HG03378 (cell line): ENCODE results near the gene TMEM270.
"Not testable (repeated sequence)": the region's sequence is repeated elsewhere in the genome, so short reads cannot be mapped to it uniquely, and the experiment has no call there.

Source experiments
- ATAC-seq: cut with Tn5 transposase; IDR thresholded peaks from one replicate; pipeline ENCODE4 v1.9.1; 2021; ENCODE audit warnings: mild to moderate bottlenecking, moderate library complexity; ENCODE audit not compliant: unreplicated experiment

Gene TMEM270

DNA sequence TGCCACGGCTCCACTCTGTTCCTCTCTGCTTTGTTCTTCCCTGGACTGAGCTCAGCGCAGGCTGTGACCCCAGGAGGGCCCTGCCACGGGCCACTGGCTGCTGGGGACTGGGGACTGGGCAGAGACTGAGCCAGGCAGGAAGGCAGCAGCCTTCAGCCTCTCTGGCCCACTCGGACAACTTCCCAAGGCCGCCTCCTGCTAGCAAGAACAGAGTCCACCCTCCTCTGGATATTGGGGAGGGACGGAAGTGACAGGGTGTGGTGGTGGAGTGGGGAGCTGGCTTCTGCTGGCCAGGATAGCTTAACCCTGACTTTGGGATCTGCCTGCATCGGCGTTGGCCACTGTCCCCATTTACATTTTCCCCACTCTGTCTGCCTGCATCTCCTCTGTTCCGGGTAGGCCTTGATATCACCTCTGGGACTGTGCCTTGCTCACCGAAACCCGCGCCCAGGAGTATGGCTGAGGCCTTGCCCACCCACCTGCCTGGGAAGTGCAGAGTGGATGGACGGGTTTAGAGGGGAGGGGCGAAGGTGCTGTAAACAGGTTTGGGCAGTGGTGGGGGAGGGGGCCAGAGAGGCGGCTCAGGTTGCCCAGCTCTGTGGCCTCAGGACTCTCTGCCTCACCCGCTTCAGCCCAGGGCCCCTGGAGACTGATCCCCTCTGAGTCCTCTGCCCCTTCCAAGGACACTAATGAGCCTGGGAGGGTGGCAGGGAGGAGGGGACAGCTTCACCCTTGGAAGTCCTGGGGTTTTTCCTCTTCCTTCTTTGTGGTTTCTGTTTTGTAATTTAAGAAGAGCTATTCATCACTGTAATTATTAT is 28.9 kb upstream of the TMEM270 start:
- ATAC-seq, result no peak

DNA sequence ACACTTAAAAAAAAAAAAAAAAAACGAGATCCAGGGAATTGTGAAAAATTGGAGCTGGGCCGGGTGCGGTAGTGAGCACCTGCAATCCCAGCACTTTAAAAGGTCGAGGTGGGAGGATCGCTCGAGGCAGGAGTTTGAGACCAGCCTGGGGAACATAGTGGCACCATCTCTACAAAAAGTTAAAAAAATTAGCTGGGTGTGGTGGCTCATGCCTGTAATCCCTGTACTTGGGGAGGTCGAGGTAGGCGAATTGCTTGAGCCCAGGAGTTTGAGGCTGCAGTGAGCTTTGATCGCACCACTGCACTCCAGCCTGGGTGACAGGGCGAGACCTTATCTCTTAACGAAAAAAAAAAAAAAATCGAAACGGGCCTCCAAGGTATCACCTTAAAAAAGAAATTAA is 28.2 kb upstream of the TMEM270 start:
- ATAC-seq, result no peak

DNA sequence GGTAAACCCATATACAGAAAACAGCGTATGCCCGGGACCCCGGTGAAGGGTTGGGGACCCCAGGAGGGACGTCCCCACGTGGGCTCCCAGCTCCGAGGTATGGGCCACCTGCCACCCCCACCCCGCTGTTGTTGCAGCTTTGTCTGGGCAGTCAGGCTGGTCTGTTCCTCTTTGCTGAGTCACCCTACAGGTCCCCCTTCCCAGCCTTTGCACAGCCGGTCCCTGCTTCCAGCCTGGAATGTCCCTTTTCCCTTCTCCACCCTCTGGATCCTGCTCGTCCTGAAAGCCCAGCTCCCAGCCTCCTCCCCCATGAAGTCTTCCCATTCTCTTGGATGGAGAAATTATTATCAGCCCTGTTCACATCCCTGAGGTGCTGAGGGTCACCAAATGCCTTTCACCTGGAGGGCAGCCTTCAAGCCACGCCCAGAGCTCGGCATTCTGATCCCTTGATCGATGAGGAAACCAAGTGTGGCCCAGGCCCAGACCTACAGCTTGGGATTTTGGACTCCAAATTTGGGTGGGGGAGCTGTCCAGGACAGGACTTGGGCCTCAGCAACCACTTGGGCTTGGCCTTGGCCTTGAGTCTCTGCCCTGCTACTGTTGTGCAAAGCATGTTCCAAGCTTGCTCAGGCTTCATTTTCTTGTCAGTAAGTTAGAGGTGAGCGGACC is 27.6 kb upstream of the TMEM270 start:
- no peak for ATAC-seq

DNA sequence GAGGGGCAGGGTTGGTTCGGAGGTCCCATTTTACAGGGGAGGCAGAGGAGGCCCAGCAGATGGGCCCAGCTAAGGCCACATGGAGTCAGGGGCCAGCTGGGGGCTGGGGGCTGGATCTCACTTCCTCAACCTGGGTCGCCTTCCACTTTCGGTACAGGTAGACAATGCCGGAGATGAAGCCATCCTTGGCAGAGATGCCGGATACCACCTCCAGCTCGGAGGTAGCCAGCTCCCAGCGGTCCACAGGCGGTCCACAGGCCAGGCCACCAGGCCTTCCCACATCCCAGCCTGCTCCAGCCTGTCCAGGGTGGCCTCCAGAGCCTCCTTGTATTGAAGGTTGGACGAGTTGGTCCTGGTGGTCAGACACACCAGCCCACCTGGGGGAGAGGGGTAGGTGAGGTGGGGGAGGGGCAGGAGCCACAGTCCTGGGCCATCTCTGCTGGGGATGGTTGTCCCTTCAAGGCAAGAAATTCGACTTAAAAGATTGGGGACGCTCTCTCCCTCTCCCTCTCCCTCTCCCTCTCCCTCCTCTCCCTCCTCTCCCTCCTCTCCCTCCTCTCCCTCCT is 26.2 kb upstream of the TMEM270 start:
- no peak for ATAC-seq

DNA sequence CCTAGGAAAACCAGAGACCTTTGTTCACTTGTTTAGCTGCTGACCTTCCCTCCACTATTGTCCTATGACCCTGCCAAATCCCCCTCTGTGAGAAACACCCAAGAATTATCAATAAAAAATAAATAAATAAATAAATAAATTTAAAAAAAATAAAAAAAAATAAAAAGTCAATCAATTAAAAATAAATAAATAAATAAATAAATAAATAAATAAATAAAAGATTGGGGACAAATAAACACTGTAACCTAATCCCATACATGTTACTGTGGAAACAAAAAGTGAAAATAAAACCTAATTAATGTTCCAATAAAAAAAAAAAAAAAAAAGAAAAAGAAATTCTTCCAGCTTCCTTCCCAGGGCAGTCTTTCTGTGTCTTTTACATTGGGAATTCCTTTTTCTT is 23.8 kb upstream of the TMEM270 start:
- not testable (repeated sequence) for ATAC-seq

DNA sequence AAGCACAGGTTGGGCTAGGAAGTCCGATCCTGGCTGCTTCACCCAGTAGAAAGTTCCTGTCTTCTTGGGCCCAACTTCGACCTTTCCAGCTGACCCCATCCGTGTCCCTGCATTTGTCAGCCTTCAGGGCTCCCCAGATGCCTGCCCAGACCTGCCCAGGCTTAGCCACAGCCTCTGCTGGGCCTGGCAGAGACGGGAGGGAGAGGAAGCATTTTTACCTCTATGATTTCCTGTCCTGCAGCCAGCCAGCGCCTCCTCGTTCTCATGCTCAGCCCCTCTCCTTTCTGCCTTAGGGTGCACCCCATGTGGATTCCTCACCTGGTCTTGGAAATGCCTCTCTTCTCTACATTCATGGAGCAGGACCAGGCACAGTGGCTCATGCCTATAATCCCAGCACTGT is 22.3 kb upstream of the TMEM270 start:
- no peak for ATAC-seq

DNA sequence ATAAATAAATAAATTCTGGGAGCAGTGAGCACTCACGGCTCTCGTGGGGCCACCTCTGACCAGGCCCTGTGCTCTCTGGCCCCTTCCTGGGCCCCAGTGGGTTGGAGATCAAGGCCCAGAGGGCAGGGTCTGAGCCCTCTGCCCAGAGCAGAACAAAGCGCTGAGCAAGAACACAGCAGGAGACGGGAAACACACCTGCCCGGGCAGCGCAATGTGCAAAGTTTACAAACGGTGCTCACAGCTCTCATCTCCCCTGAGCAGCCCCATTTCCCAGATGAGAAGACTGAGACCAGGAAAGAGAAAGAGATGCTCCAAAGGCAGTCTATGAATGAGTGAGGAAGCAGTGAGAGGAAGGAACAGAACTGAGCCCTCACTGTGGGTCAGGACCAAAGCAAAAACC is 21.7 kb upstream of the TMEM270 start:
- no peak for ATAC-seq

DNA sequence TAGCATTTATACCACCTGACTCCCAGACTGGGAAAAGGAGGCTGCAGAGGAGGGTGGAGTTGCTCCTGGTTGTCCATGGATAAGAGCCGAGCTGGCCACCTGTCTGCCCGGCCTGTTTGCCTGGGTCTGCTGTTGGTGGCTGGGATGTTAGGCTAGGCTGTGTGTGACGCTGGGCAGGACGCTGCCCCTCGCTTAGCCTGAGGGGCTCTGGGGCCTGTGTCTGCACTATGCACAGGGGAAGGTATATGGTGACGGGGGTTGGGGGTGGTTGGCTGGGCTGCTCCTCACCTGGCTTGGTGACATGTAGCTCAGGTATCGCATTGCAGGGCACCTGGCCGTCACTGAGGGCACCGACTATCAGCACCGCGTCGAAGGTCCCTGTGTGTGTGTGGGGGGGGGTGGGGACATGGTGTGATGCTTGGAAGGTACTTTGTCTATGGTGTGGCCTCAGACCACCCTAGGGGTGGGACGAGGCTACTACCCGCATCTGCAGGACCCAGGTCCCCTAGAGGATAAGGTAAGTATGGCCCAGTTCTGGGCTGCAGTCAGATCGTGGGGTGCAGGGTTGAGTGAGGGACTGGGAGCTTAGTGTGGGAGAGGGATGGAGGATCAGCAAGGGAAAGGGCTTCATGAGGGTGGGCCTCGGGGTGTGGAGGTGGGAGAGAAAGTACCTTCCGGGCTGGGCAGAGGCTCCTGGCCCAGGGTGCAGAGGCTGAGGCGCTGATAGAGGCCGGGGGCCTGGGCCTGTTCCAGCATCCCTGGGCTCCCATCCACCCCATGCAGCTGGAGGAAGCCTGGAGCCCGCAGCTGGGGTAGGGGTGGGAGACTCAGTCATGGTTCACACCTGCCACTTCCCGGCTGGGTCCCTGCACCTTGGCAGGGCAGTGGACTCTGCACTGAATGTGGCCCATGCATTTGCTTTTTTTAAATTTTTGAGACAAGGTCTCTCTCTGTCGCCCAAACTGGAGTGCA is 20.9 kb upstream of the TMEM270 start:
- ATAC-seq, result no peak

DNA sequence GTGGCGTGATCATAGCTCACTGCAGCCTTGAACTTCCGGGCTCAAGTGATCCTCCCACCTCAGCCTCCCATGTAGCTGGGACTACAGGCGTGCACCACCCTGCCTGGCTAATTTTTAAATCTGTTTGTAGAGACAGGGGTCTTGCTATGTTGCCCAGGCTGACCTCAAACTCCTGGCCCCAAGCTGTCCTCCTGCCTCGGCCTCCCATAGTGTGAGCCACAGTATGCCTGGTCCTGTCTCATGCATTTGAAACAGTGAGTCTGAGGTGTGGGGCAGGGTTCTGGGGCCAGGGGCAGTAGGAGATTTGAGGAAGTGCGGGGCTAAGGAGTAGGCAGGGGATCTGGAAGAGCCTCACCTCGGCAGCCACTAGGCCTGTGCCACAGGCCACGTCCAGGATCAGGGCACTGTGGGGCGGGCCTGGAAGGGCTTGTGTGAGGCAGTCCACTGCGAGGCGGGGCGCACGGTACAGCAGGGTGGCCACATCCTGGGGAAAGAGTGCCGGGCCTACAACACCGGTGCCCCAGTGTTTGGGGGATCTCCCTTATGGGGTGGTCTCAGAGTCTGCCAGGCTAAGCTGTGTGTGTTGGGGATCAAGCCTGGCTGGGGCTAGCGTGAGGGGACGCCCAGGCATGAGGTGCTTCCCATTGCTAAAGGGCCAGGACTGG is 20.1 kb upstream of the TMEM270 start:
- no peak for ATAC-seq

DNA sequence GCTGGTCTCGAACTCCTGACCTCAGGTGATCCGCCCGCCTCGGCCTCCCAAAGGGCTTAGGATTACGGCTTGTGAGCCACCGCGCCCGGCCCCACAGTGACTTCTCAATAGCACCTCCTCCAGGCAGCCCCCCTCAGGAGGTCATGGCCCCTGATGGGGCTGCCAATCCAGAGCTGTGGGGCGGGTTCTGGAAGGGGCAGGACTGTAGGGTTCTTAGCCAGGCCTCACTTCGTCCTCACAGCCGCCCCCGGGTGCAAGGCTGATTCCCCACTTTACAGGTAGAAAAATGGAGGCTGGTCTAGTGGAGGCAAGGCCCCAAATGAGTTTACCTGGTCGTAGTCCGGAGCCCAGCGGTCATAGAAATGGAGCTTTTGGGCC is 19.3 kb upstream of the TMEM270 start:
- ATAC-seq, result no peak

DNA sequence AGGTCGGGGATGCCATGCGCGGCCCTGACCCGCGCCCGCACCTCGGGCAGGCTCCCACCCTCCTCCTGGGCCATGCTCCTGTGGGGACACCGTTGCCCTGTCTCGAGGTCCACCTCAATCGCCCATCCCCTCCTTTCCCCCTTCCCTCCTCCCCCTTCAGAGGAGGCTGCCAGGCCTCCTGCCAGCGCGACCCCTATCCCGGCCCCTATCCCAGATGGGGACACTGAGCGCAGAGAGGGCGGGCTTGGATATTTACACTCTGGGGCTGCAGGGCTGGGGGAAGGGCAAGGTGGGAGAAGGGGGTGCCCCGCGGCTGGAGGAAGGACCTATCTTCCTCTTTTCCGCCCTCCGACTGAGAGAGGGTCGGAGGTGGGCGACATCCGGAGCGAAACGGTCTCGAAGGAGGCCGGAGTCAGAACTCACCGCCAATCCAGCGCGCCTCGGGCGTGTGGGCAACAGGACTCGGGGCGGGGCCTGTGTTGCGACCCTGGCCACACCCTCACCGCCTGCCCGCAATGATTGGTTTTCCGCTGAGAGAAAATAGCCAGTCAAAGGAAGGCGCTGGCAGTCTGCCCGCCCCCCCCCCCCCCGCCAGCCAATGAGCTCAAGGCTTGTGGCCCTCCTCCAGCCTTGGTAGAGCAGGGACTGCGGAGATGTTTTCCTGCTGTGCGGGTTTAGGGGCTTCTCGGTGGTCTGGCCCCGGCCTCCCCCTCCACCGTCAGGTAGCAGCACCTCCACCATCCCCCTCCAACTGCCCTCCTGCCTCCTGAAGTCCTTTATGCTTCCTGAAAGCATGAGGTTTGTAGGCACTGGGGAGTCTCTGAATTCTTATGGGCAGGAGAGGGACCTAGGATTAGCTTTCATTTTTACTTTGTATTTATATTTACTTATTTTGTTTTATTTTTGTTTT is 18.6 kb upstream of the TMEM270 start, which contains the start of gene METTL27:
Gene METTL27, minus strand, starts transcription at position 450 of the 910 bp plus-strand sequence. Its CDS starts 376 bp downstream, at position 74.
- peak; percentile 92 for ATAC-seq

DNA sequence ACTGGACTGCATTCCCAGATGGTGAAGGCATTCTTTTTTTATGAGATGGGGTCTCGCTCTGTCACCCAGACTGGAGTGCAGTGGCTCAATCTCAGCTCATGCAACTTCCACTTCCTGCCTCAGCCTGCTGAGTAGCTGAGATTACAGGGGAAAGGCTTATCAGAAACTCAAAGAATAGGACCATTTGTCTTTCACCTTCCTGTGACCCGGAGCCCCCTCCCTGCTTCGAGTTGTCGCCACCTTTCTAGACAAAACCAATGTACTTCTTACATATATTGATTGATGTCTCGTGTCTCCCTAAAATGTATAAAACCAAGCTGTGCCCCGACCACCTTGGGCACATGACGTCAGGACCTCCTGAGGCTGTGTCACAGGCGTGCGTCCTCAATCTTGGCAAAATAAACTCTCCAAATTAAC is 16.8 kb upstream of the TMEM270 start:
- no peak for ATAC-seq

DNA sequence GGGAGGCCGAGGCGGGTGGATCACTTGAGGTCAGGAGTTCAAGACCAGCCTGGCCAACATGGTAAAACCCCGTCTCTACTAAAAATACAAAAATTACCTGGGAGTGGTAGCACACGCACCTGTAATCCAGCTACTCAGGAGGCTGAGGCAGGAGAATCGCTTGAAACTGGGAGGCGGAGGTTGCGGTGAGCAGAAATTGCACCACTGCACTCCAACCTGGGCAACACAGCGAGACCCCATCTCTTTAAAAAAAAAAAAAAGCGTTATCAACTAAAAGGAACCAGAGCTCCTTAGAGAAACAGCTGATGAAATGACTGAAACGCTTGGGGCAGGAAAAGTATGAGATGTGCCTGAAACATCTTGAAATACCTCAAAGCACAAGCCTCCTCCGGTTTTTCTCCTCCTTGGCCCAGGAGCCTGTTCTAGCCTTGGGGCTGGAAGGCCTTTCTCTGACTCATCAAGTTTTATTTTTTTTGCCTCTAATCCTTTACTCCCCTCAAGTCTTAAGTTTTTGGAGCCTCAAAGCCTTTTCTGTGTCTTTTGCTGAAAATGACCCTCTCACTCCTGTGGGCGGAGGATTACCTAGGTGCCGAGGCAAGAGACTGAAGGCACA is 16.0 kb upstream of the TMEM270 start:
- ATAC-seq, result no peak

DNA sequence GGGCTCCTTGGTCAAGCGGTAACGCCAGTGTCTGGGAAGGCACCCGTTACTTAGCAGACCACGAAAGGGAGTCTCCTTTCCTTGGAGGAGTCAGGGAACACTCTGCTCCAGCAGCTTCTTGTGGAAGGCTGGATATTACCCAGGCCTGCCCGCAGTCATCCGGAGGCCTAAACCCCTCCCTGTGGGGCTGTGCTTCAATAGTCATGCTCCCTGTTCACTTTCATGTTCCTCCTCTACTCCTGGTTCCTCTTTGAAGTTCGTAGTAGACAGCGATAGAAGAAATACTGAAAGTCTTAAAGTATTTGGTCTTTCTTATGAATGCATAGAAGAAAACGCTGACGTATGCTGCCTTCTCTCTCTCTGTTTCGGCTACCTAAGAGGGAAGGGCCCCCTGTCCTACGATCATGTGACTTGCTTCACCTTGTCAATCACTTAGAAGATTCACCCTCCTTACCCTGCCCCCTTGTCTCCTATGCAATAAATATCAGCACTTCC is 15.2 kb upstream of the TMEM270 start:
- ATAC-seq, result not testable (repeated sequence)

DNA sequence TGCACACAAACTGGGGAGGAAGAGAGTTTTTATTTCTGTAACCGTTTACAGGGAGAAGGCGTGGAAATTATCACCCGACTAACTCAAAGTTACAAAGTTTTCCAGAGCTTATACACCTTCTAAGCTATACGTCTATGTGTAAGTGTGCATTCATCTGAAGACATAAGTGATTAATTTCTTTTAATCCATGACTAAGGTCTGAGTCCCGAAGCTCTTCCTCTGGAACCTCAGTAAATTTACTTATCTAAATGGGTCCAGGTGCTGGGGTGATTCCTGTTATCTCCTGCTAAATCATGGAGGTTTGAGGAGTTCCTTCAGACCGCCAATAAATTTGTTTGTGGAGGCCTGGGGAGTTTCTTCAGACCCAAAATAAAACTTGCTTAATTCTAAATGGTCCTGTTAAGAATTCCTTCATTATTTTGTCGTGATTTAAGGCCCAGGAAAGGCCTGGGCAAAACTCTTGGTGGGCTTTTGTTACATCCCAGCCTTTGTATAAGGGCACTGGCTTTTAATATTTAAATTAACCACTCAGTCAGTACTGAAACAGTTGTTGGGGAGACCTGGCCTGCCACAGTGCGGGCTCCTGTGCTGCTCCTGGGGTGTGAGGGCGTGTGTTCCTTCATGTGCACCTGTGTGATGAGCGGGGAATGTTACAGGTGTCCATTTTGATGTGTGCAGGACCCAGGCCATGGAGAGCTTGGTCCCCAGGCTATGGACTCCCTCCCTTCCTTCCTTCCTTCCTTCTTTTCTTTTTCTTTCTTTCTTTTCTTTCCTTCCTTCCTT is 12.8 kb upstream of the TMEM270 start:
- ATAC-seq, result no peak

DNA sequence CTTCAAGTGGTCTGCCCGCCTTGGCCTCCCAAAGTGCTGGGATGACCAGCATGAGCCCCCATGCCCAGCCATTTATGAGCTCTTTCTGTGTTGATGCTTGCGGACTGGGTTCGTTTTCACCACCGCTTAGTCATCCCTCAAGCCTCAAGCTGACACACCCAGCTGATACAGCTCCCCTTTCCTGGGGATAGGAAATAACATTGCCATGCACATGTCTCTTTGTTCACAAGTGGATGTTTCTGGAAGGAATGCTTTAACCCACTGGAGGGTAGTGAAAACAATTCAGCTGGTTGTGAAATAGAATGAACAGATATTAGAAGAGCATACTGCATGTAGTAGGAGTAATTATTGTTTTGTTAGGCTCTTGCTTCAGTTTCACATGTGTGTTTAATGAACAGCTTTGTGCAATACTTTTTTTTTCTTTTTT is 10.2 kb upstream of the TMEM270 start:
- no peak for ATAC-seq

DNA sequence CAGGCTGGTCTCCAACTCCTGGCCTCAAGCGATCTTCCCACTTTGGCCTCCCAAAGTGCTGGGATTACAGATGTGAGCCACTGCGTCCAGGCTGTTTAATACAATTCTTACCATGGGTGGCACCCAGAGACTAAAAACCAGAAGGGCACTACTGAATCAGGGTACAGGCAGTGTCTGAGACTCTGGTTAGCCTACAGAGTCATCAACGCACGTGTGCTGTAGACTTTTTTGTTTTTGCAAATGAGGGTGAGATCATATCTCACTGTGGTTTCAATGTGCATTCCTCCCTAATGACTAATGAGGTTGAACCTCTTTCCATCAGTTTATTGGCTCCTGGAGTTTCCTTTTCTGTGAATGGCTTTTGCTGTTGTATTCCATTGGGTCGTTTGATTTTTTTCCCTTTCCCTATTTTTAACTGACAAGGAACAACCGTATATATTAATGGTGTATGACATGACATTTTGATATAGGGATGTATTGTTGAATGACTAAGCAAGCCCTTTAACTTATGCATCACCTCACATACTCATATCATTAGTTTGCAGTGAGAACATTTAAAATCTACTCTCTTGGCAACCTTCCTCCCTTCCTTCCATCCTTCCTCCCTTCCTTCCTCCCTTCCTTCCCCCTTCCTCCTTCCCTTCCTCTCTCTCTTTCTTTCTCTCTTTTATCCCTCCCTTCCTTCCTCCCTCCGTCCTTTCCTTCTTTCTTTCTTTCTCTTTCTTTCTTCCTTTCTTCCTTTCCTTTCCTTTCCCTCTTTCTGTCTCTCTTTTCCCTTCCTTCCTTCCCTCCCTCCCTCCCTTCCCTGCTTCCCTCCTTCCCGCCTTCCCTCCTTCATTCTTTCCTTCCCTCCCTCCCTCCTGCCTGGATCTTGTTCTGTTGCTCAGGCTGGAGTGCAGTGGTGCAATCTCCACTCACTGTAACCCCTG is 9.3 kb upstream of the TMEM270 start:
- peak; percentile 93 for ATAC-seq
